Subcutaneous adipose tissue (tissue), 4 donors: ENCODE data around the gene CNIH2. TPM values are rescaled to one million over a fixed set of nuclear protein-coding genes. Genes with fewer than 3 reads are reported as not detected.

Experiments used
- CTCF ChIP-seq: fragments of 450-650 bp; IDR thresholded peaks from one replicate; pipeline ENCODE4 v1.5.1; 2016; ENCODE audit warnings: low read depth, mild to moderate bottlenecking, control low read depth, antibody characterized with exemption, moderate library complexity
- total RNA-seq, 4 donors: library from RNA; depleted of rRNA; stranded (reverse); fragments of >200 nt; gene quantifications; one replicate each; pipeline ENCODE4 v1.1.0, GENCODE V29; 2016

Gene CNIH2
- total RNA-seq, 4 donors from 2014 or later, result not detected

GRCh38 chr11:66268952-66269905, 8.7 kb upstream of the CNIH2 start:
- no peak for TF ChIP-seq CTCF

GRCh38 chr11:66271816-66272215, 6.2 kb upstream of the CNIH2 start:
- no peak for TF ChIP-seq CTCF

GRCh38 chr11:66272596-66272995, 5.4 kb upstream of the CNIH2 start:
- no peak for TF ChIP-seq CTCF

- no peak for TF ChIP-seq CTCF
Measured at GRCh38 chr11:66274219-66274618, 3.8 kb upstream of the CNIH2 start.

- no peak for TF ChIP-seq CTCF
Measured at GRCh38 chr11:66275396-66275795, 2.6 kb upstream of the CNIH2 start.

DNA sequence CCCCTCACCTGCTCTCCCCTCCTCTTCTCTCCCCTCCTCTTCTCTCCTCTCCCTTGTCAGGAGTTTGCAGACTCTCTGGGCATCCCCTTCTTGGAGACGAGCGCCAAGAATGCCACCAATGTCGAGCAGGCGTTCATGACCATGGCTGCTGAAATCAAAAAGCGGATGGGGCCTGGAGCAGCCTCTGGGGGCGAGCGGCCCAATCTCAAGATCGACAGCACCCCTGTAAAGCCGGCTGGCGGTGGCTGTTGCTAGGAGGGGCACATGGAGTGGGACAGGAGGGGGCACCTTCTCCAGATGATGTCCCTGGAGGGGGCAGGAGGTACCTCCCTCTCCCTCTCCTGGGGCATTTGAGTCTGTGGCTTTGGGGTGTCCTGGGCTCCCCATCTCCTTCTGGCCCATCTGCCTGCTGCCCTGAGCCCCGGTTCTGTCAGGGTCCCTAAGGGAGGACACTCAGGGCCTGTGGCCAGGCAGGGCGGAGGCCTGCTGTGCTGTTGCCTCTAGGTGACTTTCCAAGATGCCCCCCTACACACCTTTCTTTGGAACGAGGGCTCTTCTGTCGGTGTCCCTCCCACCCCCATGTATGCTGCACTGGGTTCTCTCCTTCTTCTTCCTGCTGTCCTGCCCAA, 1.9 kb upstream of the CNIH2 start:
- TF ChIP-seq CTCF, result no peak

DNA sequence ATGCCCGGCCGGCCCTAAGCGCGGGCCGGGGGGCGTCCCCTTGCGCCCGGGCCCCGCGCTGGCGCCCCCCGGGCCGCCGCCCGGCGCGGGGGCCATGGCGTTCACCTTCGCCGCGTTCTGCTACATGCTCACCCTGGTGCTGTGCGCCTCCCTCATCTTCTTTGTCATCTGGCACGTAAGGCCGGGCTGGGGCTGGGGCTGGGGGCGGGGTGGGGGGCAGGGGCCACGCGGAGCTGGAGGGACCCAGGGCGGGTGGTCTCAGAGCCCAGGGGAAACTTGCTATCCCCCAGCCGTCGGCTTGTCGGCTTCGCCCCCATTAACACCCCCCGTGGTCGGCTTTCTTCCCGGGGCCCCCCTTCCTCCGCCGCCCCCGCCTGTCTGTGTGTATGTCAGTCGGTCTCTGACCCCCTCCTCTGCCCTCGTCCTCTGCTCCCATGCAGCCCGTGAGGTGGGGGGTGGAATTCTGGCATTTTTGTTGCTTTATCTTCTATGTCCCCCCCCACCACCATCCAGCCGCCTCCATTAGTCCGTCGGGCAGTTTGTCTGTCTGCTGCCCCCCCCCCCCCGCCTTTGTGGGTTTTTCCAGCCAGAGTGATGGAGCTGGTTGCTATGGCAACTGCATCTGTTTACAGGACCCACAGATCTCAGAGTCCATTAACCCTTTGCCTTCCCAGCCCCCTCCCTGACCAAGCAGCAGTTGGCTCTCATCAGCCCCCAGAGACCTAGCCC, 552 bp downstream of the CNIH2 start:
- no peak for TF ChIP-seq CTCF
